Large intestine (tissue), 3 donors: Measurements from ENCODE around the gene AFDN. TPM values are rescaled to one million over a fixed set of nuclear protein-coding genes. Genes with fewer than 3 reads are reported as not detected.

Experiments used
- DNase-seq, 2 donors: peaks; one replicate each; pipeline versions ENCODE4 v3.0.0 to v3.0.0-alpha.2; 2013
- H3K27ac ChIP-seq: one replicate; pipeline ENCODE4 v1.5.1; 2013; ENCODE audit warnings: low read length
- H3K27me3 ChIP-seq: 2 replicates; pipeline ENCODE4 v1.6.1; 2013; ENCODE audit warnings: low read length; ENCODE audit not compliant: control insufficient read depth, insufficient read depth
- H3K36me3 ChIP-seq: 2 replicates; pipeline ENCODE4 v1.6.1; 2013; ENCODE audit warnings: low read length; ENCODE audit not compliant: control insufficient read depth, insufficient read depth
- H3K4me1 ChIP-seq: one replicate; pipeline ENCODE4 v1.6.1; 2013; ENCODE audit warnings: low read length; ENCODE audit not compliant: control insufficient read depth, insufficient read depth
- H3K4me3 ChIP-seq: one replicate; pipeline ENCODE4 v1.5.1; 2013; ENCODE audit warnings: low read length
- H3K9me3 ChIP-seq: one replicate; pipeline ENCODE4 v1.6.1; 2013; ENCODE audit warnings: mild to moderate bottlenecking, low read depth, low read length, moderate library complexity; ENCODE audit not compliant: control insufficient read depth
- whole genome bisulfite sequencing: methylation state at CpG from one replicate; pipeline ENCODE4 v1.1.5; 2013; ENCODE audit warnings: low lambda C conversion rate; ENCODE audit not compliant: insufficient coverage; 5-methylcytosine and 5-hydroxymethylcytosine counted together
- polyA plus RNA-seq: library from polyadenylated mRNA; unstranded; fragments of 120-200 nt; gene quantifications from one replicate; pipeline ENCODE4 v1.2.1, GENCODE V29; 2013

The AFDN gene
- polyA plus RNA-seq, 1 donor, result 194 TPM

GRCh38 chr6:167831281-167831828 is 4.6 kb downstream of the AFDN start:
- Histone ChIP-seq H3K27ac (peak overlapping the region; percentile 84), H3K4me1 (peaks cover 33% of the 10 kb centered on the region), H3K4me3 (no peak overlapping the region), H3K27me3 (no peaks in the 10 kb centered on the region), H3K36me3 (no peaks in the 10 kb centered on the region), H3K9me3 (no peaks in the 10 kb centered on the region)
- 28% methylated on average over 3 of the region's 3 CpGs for WGBS
- peak in 1 of 2 donors; percentile 62 for DNase-seq

GRCh38 chr6:167832497-167833395 is 6.0 kb downstream of the AFDN start:
- Histone ChIP-seq H3K4me3 (no peak overlapping the region), H3K36me3 (no peaks in the 10 kb centered on the region), H3K27me3 (no peaks in the 10 kb centered on the region), H3K4me1 (peaks cover 33% of the 10 kb centered on the region), H3K9me3 (no peaks in the 10 kb centered on the region), H3K27ac (peak overlapping the region; percentile 84)
- DNase-seq, result peak; percentile 41 to 77
- no CpG with 5 or more reads among the region's 4 CpGs for WGBS

GRCh38 chr6:167833396-167833763 is 6.7 kb downstream of the AFDN start:
- 60% methylated on average over 1 of the region's 2 CpGs for WGBS
- DNase-seq, result no peak
- H3K9me3 ChIP-seq, result no peaks in the 10 kb centered on the region
- H3K27ac ChIP-seq, result peak overlapping the region; percentile 84
- peaks cover 36% of the 10 kb centered on the region for H3K4me1 ChIP-seq
- no peaks in the 10 kb centered on the region for H3K36me3 ChIP-seq
- no peak overlapping the region for H3K4me3 ChIP-seq
- H3K27me3 ChIP-seq, result no peaks in the 10 kb centered on the region

- Histone ChIP-seq H3K36me3 (no peaks in the 10 kb centered on the region), H3K4me3 (no peak overlapping the region), H3K27me3 (no peaks in the 10 kb centered on the region), H3K4me1 (peaks cover 38% of the 10 kb centered on the region), H3K9me3 (no peaks in the 10 kb centered on the region), H3K27ac (no peak overlapping the region)
- no peak for DNase-seq
- WGBS, result 86% methylated on average over 2 of the region's 3 CpGs
These were observed 8.5 kb downstream of the AFDN start for GRCh38 chr6:167835260-167835659.

- no peak overlapping the region for H3K27ac ChIP-seq
- no peaks in the 10 kb centered on the region for H3K36me3 ChIP-seq
- H3K4me3 ChIP-seq, result no peak overlapping the region
- H3K4me1 ChIP-seq, result peaks cover 39% of the 10 kb centered on the region
- no peak for DNase-seq
- H3K27me3 ChIP-seq, result no peaks in the 10 kb centered on the region
- H3K9me3 ChIP-seq, result no peaks in the 10 kb centered on the region
- 100% methylated on average over 3 of the region's 3 CpGs for WGBS
These were observed 10.0 kb downstream of the AFDN start for GRCh38 chr6:167836721-167837120.

GRCh38 chr6:167838207-167838748 is 11.6 kb downstream of the AFDN start:
- no peaks in the 10 kb centered on the region for H3K36me3 ChIP-seq
- no peak overlapping the region for H3K4me3 ChIP-seq
- WGBS, result 33% methylated on average over 1 of the region's 6 CpGs
- peaks cover 40% of the 10 kb centered on the region for H3K4me1 ChIP-seq
- no peak overlapping the region for H3K27ac ChIP-seq
- no peak for DNase-seq
- H3K9me3 ChIP-seq, result no peaks in the 10 kb centered on the region
- H3K27me3 ChIP-seq, result no peaks in the 10 kb centered on the region

GRCh38 chr6:167839343-167839742 is 12.6 kb downstream of the AFDN start:
- Histone ChIP-seq H3K4me1 (peaks cover 36% of the 10 kb centered on the region), H3K4me3 (no peak overlapping the region), H3K36me3 (no peaks in the 10 kb centered on the region), H3K9me3 (no peaks in the 10 kb centered on the region), H3K27ac (no peak overlapping the region), H3K27me3 (no peaks in the 10 kb centered on the region)
- 60% methylated on average over 1 of the region's 3 CpGs for WGBS
- DNase-seq, result no peak

- Histone ChIP-seq H3K27ac (no peak overlapping the region), H3K4me3 (no peak overlapping the region), H3K4me1 (peaks cover 36% of the 10 kb centered on the region), H3K27me3 (no peaks in the 10 kb centered on the region), H3K9me3 (no peaks in the 10 kb centered on the region), H3K36me3 (no peaks in the 10 kb centered on the region)
- no CpG with 5 or more reads among the region's 6 CpGs for WGBS
- DNase-seq, result no peak
These were observed 13.0 kb downstream of the AFDN start for GRCh38 chr6:167839755-167840154.

GRCh38 chr6:167840160-167840525 is 13.4 kb downstream of the AFDN start:
- WGBS, result no CpG with 5 or more reads among the region's 4 CpGs
- DNase-seq, result no peak
- Histone ChIP-seq H3K27ac (peak overlapping the region; percentile 73), H3K4me3 (no peak overlapping the region), H3K9me3 (no peaks in the 10 kb centered on the region), H3K4me1 (peaks cover 36% of the 10 kb centered on the region), H3K27me3 (no peaks in the 10 kb centered on the region), H3K36me3 (no peaks in the 10 kb centered on the region)

- Histone ChIP-seq H3K27me3 (no peaks in the 10 kb centered on the region), H3K4me1 (peaks cover 36% of the 10 kb centered on the region), H3K27ac (peak overlapping the region; percentile 73), H3K4me3 (no peak overlapping the region), H3K36me3 (no peaks in the 10 kb centered on the region), H3K9me3 (no peaks in the 10 kb centered on the region)
- WGBS, result 23% methylated on average over 3 of the region's 7 CpGs
- DNase-seq, result peak in 1 of 2 donors; percentile 66
These were observed 13.9 kb downstream of the AFDN start for GRCh38 chr6:167840526-167841179.
